Left hindlimb (tissue), 1 donor: ENCODE results near the gene NHS.

Experiments used
- DNase-seq: peaks from one replicate; pipeline ENCODE4 v3.0.0-alpha.2; 2018

Gene NHS

DNA sequence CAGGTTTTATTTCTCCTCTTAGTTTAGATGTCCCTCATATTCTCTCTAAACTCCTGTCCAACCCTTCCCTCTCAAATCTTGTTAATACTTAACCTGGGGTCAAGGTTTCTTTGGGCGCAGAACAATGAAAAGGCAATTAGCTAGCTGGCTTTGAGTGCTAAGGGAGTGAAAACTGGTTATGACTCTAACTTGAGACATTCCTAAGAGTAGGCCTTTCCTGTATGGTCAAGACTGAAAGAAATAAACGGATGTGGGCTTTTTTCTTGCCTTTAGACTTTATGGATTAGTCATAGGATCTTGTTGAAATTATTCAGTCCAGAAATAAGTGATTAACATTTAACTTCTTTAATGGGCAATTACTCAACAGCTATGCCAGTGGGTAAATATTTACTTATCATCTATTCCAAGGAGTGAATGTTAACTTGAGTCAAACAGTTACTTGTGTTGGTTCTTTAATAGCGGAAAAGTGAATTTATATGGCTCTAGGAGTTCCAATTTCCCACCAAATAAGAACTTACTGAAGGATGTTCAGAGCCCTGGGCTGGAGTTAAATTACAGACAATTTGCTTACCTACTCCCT is 220.5 kb downstream of the NHS start:
- DNase-seq: no peak

DNA sequence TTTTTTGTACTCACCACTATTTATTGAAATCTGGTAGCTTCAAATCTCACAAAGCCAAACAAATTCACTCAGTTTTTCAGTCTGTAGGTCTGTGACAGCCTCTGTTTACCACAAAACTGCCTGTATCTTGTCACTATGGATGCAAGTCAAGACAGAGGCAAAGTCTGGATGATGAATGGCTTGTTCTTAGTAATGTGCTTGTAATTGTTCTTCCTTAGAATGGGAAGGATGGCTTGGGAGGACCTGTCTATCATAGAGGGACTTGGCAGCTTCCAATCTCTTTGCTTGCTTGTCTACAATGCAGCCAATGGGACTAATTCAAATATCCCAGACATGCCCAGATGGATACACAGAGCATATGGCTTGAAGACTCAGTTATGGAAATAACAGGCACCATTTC is 221.1 kb downstream of the NHS start:
- DNase-seq: no peak

DNA sequence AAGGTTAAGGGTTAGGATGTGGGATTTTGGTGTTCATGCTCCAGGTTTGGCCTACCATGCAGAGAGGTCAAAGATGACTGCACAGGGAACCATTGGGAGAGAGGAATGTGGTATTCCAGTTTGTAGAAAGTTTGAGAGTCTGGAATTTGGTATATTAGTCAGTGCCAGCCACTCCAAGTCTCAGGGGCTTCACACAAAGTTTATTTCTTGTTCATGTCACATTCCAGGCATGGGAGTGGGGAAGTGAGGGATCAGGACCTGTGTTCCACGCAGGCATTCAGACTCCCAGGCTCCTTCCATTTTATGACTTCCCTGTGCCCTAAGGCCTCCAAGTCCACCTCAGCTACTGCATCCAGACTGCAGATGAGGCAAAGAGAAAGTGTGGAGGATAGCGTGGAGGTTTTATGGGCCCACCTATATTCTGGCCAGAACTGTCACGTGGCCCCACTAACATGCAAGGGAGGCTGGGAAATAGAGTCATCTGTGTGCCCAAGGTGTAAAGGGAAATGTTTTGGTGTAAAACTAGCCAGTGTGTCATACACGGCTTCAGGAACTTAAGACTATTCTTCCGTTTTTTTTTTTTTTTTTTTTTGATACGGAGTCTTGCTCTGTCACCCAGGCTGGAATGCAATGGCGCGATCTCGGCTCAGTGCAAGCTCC is 221.7 kb downstream of the NHS start:
- DNase-seq: no peak

GRCh38 chrX:17597327-17597726 is 222.3 kb downstream of the NHS start:
- no peak for DNase-seq

GRCh38 chrX:17597836-17598439 is 222.9 kb downstream of the NHS start:
- peak; percentile 77 for DNase-seq

DNA sequence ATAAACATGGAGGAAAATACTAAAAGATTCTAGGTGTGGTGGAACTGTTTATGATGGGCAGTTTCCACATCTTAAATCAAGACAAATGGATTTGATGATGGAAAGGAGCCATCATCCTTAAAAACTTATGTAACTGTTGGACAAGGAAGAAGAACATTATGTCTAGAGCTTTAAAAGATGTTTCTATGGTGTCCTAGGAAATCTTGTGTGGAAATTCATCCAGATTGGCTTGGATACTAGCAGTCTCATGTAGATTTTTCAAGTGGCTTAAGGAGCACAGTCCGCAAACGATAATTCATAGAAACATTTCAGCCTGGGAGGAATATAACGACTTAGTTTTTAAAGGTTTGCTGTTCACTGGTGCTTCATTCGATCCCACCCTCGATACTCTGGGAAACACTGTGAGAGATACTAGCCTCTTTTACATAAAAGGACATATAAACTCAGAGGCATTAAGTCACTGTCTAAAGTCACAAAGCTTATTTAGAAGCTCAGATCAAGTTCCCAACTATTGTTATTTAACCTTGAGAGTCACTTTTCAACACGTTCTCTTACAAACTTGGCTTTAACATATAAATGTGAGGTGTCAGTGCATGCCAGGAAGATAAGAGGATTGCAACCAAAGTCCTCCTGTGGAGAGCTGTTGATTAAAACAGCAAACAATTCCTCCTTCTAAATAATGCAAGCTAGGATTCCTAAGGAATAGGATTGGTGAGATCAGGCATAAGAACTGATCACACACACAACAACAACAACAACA is 226.6 kb downstream of the NHS start:
- no peak for DNase-seq

- no peak for DNase-seq
Measured at GRCh38 chrX:17602245-17602644, 227.2 kb downstream of the NHS start.

DNA sequence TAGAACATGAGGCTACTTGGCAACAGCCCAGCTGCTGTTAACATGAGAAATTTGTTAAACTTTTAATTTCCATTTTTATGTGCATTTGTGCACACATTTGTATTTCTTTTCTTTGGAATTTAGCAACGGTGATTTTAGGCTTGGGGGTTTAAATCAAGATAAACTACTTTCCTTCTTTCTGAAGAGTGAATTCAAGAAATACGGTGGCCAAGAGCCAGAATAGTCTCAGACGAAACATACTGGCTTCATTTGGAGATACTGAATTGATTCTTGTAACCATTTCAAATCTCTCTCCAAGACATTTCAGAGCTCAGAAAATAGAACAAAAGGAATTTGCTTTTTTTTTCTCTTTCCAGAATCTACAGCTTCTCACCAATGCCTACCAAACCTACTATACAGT is 228.2 kb downstream of the NHS start:
- DNase-seq: no peak

GRCh38 chrX:17605676-17606075 is 230.7 kb downstream of the NHS start:
- DNase-seq: no peak

DNA sequence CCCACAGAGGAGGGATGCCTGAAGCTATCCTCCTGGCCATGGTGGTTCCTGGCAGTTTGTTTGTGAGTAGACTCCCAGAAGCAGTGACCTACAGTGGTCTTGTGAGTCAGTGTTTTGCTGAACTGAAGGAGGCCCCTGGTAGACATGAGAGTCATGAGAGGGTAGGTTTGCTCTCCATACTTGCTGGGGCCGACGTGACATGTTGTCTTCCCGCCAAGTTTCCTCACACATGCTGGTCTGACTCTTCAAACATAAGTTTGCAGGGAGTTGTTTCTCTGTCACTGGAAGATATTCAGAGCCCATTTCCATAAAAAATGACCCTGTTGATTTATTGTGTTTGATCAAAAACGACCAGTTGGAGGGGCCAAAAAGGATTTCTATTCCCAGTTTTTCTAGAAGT is 231.2 kb downstream of the NHS start:
- no peak for DNase-seq

- no peak for DNase-seq
Measured at GRCh38 chrX:17608888-17609287, 233.9 kb downstream of the NHS start.

DNA sequence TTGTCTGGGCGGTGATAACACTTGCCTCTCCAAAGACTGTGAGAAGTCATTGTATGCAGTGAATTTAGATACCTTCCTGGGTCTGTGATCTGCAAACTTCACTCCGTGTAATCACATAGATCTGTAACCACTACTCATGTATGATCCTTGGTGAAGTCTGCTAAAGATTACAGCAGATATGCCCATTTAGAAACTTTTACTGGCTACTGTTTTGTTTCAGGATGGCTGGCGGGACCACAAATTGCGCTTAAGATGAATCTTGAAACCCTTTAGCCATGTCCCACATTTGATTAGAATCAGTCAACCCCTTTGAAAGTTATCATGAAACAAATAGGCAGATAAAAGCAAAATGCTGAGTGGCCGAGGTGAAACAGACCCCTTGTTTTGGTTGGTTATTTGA is 235.8 kb downstream of the NHS start:
- DNase-seq: no peak

DNA sequence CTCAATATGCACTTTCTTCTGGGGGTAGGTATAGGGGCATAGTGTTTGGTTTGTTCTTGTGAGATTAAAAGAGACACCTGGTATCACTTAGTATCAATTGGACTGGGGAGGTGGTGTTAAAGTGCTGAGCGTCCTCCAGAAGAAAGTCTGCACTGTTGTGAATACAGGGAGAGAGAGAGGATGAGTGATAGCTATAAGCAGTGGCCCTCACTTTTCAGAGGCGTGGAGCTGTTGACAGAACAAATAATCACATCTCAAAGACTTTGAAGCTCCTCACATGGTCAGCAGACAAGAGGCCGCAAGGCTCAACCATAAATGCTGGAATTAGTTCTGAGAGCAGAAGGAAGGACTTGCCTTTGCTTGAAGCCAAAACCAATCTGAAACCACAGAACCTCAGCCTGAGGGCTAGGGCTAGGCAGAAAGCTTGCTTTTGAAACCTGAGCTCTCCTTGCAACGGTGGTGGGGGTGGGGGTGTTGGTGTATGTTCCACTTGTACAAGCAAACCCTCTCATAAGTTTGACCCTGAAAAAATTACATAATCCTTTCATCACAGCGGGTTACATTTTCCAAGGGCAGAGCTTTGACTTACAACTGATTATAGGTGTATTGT is 239.1 kb downstream of the NHS start:
- DNase-seq: peak; percentile 33

GRCh38 chrX:17616936-17617335 is 241.9 kb downstream of the NHS start:
- DNase-seq: no peak

DNA sequence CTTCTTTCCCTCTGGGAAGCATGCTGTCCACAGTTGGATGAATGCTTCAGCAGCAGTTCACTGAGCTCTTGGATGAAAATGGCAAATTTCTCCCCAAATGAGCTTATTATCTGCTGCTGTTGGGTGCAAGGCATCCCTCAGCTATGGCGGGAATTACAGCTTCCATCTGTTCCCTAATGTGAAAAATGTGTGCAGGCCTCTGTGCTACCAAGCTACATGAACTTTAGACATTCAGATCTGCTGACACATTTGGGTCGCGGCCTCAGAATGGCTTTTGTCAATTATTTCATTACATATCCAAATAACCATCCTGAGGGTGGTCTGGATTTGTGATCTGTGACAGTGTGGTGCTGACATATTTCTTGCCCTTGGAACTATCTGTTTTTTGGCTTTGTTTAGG is 242.8 kb downstream of the NHS start:
- peak; percentile 31 for DNase-seq

- DNase-seq: no peak
Measured at GRCh38 chrX:17621566-17622270, 246.7 kb downstream of the NHS start.

- no peak for DNase-seq
Measured at GRCh38 chrX:17622331-17622730, 247.3 kb downstream of the NHS start.

DNA sequence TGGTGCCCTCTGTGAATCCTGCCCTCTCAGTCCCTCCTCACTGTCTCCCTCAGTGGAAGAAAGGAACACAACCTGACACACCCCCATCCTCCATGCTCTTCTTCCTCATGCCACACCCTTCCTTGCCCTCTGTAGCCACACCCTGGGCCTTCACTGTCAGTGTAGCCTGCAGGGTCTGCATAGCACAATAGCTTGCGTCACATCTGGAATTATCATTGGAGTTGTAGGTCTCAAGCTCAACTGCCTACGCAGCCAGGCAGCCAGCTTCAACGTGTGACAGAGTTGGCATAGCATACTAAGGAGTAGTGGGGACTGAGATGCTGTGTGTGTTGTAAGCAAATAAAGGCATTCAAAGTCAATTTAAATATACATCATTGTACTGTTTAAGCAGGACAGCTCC is 248.8 kb downstream of the NHS start:
- DNase-seq: no peak

GRCh38 chrX:17627026-17627425 is 252.0 kb downstream of the NHS start:
- DNase-seq: no peak

- DNase-seq: no peak
Measured at GRCh38 chrX:17628976-17629375, 254.0 kb downstream of the NHS start.

DNA sequence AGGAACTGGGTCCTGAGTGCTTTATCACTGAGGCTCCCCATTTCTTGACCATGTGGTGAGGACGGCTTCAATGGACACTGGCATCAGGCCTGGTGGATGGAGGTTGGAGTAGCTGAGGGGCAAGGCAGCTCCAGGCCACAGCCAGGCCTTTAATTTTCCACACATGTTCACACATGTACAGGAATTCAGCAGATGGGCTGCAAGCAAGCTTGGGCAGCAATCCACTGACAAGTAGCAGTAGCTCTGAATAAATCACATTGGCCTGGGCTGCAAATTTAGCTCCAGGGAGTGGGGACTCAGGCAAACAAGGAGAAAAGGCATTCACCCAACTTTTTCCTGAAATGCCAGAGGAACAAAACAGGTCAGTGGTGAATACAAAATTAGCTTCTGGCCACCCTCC is 254.5 kb downstream of the NHS start:
- DNase-seq: no peak

- no peak for DNase-seq
Measured at GRCh38 chrX:17631647-17632046, 256.6 kb downstream of the NHS start.

- no peak for DNase-seq
Measured at GRCh38 chrX:17632942-17633341, 257.9 kb downstream of the NHS start.
